IPS DF 19.7 (cell line): ENCODE data around the gene STX8.
"Not testable (repeated sequence)": the region's sequence is repeated elsewhere in the genome, so short reads cannot be mapped to it uniquely, and the experiment has no call there.

Experiments used
- DNase-seq: peaks from one replicate; pipeline ENCODE4 v3.0.0-alpha.2; 2013; ENCODE audit warnings: low read depth, low spot score

The STX8 gene

DNA sequence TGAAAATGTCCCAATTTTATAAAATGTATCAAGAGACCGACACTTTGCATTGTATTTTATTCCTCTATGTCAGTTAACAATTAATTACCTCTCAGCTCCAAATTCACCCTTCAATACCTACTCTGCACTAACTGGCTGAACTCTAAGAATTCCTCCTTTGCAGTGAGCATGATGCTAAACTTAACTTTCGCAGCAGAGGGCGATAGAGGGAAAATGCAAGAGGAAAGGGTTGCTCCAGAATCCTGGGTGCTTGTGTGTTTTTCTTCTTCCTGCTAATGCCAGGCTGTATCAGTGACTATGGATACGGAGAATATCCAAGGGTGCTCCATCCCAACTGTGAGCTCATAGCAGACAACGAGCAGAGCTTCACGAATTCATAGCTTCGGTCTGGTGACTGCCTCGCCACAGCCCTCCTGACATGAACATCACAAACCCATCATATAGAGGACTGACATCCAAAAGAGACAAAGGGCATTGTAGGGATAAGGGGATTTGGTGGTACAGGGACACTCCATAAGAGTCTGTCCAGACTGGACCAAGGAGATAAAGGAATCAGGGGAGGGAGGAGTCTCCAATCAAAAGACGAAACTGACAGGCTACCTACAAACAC is 172.9 kb downstream of the STX8 start:
- DNase-seq = no peak

- DNase-seq = no peak
Observed at GRCh38 chr17:9401434-9401833, 174.2 kb downstream of the STX8 start.

DNA sequence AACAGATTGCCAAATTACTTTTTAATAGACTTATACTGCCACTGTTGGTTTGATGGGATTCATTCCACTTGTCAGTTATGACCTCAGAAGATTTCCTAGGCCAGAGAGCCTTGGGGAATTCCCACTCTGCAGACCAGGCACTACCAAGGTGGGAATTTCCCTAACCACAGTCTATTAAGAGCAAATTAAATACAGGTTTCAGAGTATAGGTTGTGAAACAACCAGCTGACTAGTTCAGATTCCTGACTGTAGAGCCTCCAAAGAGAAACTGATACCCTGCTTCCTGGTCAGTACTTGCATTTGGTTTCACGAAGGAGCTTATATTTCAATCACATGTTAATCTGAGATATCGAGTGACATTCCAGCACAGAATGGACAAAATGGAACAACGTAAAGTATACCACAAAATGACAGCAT is 186.5 kb downstream of the STX8 start:
- no peak for DNase-seq

GRCh38 chr17:9386401-9386800 is 189.2 kb downstream of the STX8 start:
- no peak for DNase-seq

GRCh38 chr17:9383826-9384225 is 191.8 kb downstream of the STX8 start:
- no peak for DNase-seq

DNA sequence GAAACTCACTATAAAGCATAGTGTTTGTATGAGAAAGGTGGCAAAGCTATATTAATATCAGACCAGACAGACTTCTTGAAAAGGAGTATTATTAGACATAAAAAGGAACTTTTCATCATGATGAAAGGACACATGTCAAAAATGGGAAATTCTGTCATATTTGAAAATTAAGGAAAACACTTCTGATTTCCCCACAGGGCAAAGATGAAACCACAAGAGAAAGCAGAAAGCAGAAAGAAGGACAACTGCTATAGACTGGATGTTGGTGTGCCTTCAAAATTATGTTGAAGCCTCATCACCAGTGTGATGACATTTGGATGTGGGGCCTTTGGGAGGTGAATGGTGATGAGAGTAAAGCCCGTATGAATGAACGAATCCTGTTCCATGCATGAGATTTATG is 193.0 kb downstream of the STX8 start:
- no peak for DNase-seq

DNA sequence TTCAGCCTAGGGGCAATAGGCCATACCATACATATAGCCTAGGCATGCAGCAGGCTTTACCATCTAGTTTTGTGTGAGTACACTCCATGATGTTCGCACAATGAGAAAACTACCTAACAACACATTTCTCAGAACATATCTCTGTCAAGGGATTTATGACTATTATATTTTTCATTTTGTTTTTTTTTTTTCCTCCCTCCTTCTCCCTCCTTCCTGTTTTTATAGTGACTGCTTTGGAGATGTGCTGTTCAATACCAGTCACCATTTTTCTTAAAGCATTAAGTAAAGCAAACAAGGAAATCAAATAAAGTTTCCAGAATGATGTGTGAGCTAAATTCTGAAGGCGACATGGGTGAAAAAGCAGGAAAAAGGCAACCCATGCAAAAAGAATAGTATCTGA is 194.6 kb downstream of the STX8 start:
- no peak for DNase-seq

DNA sequence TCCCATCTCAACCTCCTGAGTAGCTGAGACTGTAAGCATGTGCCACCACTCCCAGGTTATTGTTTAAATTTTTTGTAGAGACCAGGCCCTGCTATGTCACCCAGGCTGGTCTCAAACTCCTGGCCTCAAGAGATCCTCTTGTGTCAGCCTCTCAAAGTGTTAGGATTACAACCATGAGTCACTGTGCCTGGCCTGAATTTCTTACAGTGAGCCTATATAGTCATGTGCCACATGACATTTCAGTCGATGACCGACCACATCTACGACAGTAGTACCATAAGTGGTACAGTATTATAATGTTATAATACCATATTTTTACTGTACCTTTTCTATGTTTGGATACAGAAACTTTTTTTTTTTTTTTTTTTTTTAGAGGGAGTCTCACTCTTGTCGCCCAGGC is 195.3 kb downstream of the STX8 start:
- DNase-seq = no peak

DNA sequence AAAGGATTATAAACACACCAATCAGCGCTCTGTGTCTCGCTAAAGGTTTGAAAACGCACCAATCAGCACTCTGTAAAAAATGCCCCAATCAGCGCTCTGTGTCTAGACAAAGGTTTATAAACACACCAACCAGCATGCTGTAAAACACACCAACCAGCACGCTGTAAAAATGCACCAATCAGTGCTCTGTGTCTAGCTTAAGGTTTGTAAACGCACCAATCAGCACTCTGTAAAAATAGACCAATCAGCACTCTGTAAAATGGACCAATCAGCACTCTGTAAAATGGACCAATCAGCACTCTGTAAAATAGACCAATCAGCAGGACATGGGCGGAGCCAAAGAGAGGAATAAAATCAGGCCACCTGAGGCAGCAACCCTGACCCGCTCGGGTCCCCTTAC is 199.4 kb downstream of the STX8 start:
- DNase-seq = not testable (repeated sequence)

GRCh38 chr17:9371019-9371418 is 204.6 kb downstream of the STX8 start:
- no peak for DNase-seq

- DNase-seq = no peak
Observed at GRCh38 chr17:9370467-9370866, 205.2 kb downstream of the STX8 start.

DNA sequence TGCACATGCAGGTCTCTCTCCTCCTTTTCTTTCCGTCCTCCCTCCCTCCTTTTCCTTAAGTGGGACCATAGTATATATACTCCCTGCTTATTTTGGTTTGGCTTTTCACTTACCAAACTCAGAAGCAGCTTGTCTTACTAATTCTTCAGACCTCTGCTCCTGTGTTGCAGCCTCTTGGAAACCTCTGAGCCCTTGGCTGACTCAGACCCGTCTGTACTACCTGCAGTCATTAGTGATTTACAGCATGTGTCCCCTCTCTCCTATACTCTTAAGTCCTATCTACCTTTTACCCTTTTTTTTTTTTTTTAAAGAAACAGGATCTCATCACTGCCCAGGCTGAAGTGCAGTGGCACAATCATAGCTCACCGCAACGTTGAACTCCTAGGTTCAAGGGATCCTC is 207.0 kb downstream of the STX8 start:
- no peak for DNase-seq

GRCh38 chr17:9367156-9367555 is 208.5 kb downstream of the STX8 start:
- no peak for DNase-seq

DNA sequence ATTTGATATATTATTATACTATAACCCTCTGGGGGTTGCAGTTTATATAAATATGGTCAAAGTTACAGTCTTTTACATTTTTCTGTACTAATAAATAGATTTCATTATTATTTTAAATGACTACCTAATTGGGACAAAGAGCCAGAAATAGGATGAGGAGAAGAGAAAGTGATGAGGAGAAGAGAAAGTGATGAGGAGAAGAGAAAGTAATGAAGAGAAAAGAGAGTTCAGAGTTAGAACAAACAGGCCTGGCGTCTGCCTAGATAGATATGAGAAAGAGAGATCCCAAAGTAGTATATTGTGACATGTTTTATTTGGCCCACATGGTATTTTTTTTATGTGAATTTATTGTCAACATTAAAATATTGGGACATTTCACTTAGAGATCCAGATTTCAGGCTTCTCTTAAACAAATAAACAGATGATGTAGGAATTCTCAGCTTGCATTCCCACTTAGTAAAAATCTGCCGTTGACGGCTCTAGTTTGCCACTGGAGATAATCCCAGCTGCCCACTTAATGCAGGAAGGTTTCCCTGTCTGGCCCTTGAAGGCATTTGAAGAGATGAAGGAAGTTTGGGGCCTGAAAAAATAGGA is 210.7 kb downstream of the STX8 start:
- no peak for DNase-seq

- no peak for DNase-seq
Observed at GRCh38 chr17:9363440-9364350, 211.9 kb downstream of the STX8 start.

DNA sequence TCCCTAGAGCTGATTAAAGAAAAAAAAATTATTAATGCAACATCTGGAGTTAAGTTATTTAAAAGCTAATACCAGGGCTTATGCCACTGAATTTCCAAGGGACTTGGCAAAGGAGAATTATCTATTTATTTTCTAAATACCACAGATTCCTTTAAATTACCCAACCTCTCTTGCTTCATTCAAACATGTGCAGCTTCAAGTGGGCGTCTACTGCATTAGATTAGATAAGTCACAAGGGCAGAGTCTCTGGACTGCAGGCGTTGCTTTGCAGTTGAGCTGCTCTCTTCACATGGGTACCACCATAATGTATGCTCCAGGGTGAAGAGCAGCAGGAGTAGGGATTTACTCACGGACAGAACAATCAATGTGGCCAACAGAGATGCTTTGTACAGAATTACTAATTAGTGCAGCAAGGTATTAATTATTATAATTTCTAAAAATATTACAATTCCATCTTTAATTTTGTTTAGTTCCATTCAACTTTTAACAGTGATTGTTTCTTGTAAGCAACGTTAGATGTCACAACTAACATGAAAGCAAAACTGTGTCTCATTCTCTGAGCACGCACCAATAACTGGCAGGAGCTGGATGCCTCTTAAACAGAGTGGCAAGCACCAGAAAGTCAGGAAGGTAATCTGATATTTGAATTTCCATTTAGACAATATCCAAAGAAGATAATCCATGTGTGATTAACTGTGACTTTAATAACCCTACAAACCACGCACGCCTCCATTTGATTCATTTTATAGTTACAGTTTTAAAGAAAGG is 214.2 kb downstream of the STX8 start:
- DNase-seq = no peak

DNA sequence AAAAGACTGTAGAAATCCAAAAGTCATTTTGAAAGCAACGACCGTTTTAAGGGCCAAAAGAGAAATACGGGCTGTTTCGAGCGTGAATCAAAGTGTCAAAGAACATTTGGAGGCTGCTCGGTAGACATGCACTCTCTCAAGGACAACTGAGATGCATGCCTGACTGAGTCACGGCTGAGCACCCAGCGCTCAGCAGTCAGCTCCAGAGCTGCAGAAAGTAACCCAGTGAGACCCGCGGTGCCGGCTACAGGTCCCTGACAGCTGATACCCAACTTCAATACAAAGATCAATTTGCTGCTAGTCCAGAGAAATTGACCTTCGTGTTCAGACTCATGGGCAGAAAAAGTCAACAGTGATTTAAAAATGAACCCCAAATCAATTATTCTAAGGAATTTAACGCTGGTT is 214.9 kb downstream of the STX8 start:
- no peak for DNase-seq

- DNase-seq = no peak
Observed at GRCh38 chr17:9356488-9356911, 219.1 kb downstream of the STX8 start.

GRCh38 chr17:9355846-9356245 is 219.8 kb downstream of the STX8 start:
- DNase-seq = no peak

DNA sequence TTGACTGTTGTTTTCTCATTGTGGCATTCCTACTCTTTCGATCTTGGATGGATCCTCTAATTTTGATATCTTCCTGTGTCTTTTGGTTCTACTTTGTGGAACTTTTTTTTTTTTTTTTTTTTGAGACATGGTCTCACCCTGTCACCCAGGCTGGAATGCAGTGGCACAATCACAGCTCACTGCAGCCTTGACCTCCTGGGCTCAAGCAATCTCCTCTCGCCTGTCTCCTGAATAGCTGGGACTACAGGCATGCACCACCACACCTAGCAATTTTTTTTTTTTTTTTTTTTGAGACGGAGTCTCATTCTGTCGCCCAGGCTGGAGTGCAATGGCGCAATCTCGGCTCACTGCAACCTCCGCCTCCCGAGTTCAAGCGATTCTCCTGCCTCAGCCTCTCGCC is 220.4 kb downstream of the STX8 start:
- not testable (repeated sequence) for DNase-seq

DNA sequence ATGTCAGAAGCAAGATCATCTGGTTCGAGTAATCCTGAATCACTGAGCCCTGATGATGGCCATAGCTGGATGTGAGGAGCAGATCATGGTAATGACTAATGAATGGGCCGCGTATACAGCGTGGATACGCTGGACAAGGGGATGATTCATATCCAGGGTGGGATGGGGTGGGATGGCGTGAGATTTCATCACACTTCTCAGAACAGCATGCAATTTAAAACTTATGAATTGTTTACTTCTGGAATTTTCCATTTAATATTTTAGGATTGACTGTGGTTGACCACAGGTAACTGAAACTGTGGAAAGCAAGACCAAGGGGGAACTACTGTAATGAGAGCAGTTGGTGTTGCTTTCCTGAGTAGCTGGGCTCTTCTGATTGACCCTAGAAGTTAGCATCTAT is 225.5 kb downstream of the STX8 start:
- DNase-seq = no peak

GRCh38 chr17:9346296-9346926 is 229.2 kb downstream of the STX8 start:
- no peak for DNase-seq
